Upper lobe of left lung (tissue), 4 donors: ENCODE results near the gene SPTSSB.

Experiments used
- CTCF ChIP-seq, 6 experiments: fragments of 450-650 bp in 4 of 6; fragments of 200-600 bp in 2 of 6; sonication (generic) in 2 of 6; IDR thresholded peaks; one replicate each; pipeline ENCODE4 v1.5.1; 2016 to 2019; ENCODE audit warnings: antibody characterized with exemption in 6 of 6
- EP300 ChIP-seq, 4 donors: sonication (generic); formaldehyde crosslinking; IDR thresholded peaks; one replicate each; pipeline ENCODE4 v1.5.1; 2017; ENCODE audit warnings: antibody characterized with exemption in 4 of 4, control low read depth in 2 of 4
- POLR2A ChIP-seq, 4 donors: fragments of 450-650 bp; IDR thresholded peaks; one replicate each; pipeline ENCODE4 v1.5.1; 2016 to 2017; ENCODE audit warnings: antibody characterized with exemption in 4 of 4, mild to moderate bottlenecking in 2 of 4

DNA sequence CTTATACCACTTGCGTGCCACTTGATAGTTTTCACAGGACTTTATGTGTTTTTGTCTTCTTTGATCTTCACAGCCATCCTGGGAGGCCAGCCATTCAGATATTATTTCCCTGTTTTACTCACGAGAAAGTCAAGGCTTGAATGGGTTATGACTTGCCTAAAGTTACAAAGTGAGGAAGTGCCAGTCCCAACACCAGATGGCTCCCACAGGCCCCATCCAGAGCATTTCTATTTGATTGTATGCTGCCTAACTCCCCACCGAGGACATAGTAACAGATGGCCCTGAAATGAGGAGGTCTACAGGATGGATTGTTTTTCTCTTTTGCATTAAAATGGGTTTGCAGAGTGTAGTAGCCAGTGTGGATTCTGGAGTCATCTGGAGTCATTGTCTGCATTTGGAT, 74.5 kb downstream of the SPTSSB start:
- no peak for TF ChIP-seq CTCF (IDR thresholded peaks at IDR 0.05)
- TF ChIP-seq EP300 (IDR thresholded peaks at IDR 0.05), result no peak
- no peak for TF ChIP-seq POLR2A (IDR thresholded peaks at IDR 0.05)
